HepG2 (cell line): ENCODE data around the gene DNAJB6.

Source experiments
- AFF4 ChIP-seq: sonication (generic); formaldehyde crosslinking; IDR thresholded peaks from 2 replicates; pipeline ENCODE4 v1.4.0; 2020; ENCODE audit warnings: missing genetic modification reagents
- CERS6 ChIP-seq: sonication (generic); formaldehyde crosslinking; IDR thresholded peaks from 2 replicates; pipeline ENCODE4 v1.5.0; 2020; ENCODE audit warnings: missing genetic modification reagents
- CTCF ChIP-seq: sonication (generic); formaldehyde crosslinking; IDR thresholded peaks from 2 replicates; pipeline ENCODE4 v1.5.0; 2020; ENCODE audit warnings: mild to moderate bottlenecking, missing genetic modification reagents, moderate library complexity
- ETS1 ChIP-seq: sonication (generic); formaldehyde crosslinking; IDR thresholded peaks from 2 replicates; pipeline ENCODE4 v1.4.0; 2020; ENCODE audit warnings: missing genetic modification reagents
- HMGXB4 ChIP-seq, 2 experiments: sonication (generic) in 1 of 2; formaldehyde crosslinking in 1 of 2; IDR thresholded peaks; 2 replicates each; pipeline versions ENCODE4 v1.4.0 to v1.6.1; 2018 to 2020; ENCODE audit warnings: missing genetic modification reagents in 2 of 2, borderline replicate concordance in 1 of 2, low read depth in 1 of 2, mild to moderate bottlenecking in 1 of 2, missing biosample characterization in 1 of 2
- JDP2 ChIP-seq: sonication (generic); formaldehyde crosslinking; IDR thresholded peaks from 2 replicates; pipeline ENCODE4 v1.8.1; 2022; ENCODE audit warnings: missing genetic modification reagents, borderline replicate concordance
- KDM6A ChIP-seq: IDR thresholded peaks from 2 replicates; pipeline ENCODE4 v1.6.1; 2016; ENCODE audit warnings: low read depth
- NR3C1 ChIP-seq: sonication (generic); formaldehyde crosslinking; IDR thresholded peaks from 2 replicates; pipeline ENCODE4 v1.4.0; 2020; ENCODE audit warnings: missing genetic modification reagents
- SP1 ChIP-seq, 2 experiments: fragments of 450-650 bp in 1 of 2; sonication (generic) in 1 of 2; formaldehyde crosslinking in 1 of 2; IDR thresholded peaks; 2 replicates each; pipeline versions ENCODE4 v1.4.0 to v1.6.1; 2016 to 2020; ENCODE audit warnings: missing genetic modification reagents in 1 of 2
- SP4 ChIP-seq: sonication (generic); formaldehyde crosslinking; IDR thresholded peaks from 2 replicates; pipeline ENCODE4 v1.8.1; 2023; ENCODE audit warnings: mild to moderate bottlenecking, missing genetic modification reagents
- TCF12 ChIP-seq, 2 experiments: fragments of 450-650 bp in 1 of 2; sonication (generic) in 1 of 2; formaldehyde crosslinking in 1 of 2; IDR thresholded peaks; 2 replicates each; pipeline versions ENCODE4 v1.6.1 to v1.8.0; 2017 to 2022; ENCODE audit warnings: antibody characterized with exemption in 1 of 2, mild to moderate bottlenecking in 1 of 2, missing genetic modification reagents in 1 of 2, moderate library complexity in 1 of 2
- ZBTB14 ChIP-seq: sonication (generic); formaldehyde crosslinking; IDR thresholded peaks from 2 replicates; pipeline ENCODE4 v1.4.0; 2020; ENCODE audit warnings: missing genetic modification reagents
- ZBTB8A ChIP-seq: sonication (generic); formaldehyde crosslinking; IDR thresholded peaks from 2 replicates; pipeline ENCODE4 v1.4.0; 2020; ENCODE audit warnings: mild to moderate bottlenecking, low read depth, missing genetic modification reagents, borderline replicate concordance
- ZNF318 ChIP-seq: sonication (generic); formaldehyde crosslinking; IDR thresholded peaks from 2 replicates; pipeline ENCODE4 v1.4.0; 2020; ENCODE audit warnings: mild to moderate bottlenecking, missing genetic modification reagents

- TF ChIP-seq NR3C1 (no peak), ZBTB14 (no peak), CTCF (CRISPR knock-in tag) (no peak), AFF4 (CRISPR knock-in tag) (no peak), ZNF318 (CRISPR knock-in tag) (no peak), JDP2 (CRISPR knock-in tag) (no peak), ETS1 (no peak), KDM6A (no peak), CERS6 (CRISPR knock-in tag) (no peak), TCF12 (IDR thresholded peaks at IDR 0.05) (no peak), TCF12 (CRISPR knock-in tag; IDR thresholded peaks at IDR 0.05) (no peak), ZBTB8A (CRISPR knock-in tag) (no peak), SP1 (IDR thresholded peaks at IDR 0.05) (no peak), SP1 (CRISPR knock-in tag; IDR thresholded peaks at IDR 0.05) (no peak), SP4 (CRISPR knock-in tag) (no peak), HMGXB4 (CRISPR knock-in tag; IDR thresholded peaks at IDR 0.05; ENCODE audit: borderline replicate concordance in 1 of 2, low read depth in 1 of 2) (no peak)
These were observed 81.6 kb downstream of the DNAJB6 start for GRCh38 chr7:157418204-157419034.
